HuH-7.5 (cell line): ENCODE data around the gene ELK4.
A peak's percentile ranks its signal among the peaks of the same experiment; 100 is the strongest.
"Not testable (repeated sequence)": the region's sequence is repeated elsewhere in the genome, so short reads cannot be mapped to it uniquely, and the experiment has no call there.

Source experiments
- DNase-seq: peaks from one replicate; pipeline ENCODE4 v3.0.0; 2011; ENCODE audit warnings: low spot score

Gene ELK4

GRCh38 chr1:205664399-205665017, 32.7 kb upstream of the ELK4 start:
- DNase-seq: no peak

GRCh38 chr1:205663286-205663936, 31.6 kb upstream of the ELK4 start:
- no peak for DNase-seq

GRCh38 chr1:205662791-205663190, 31.0 kb upstream of the ELK4 start:
- no peak for DNase-seq

- no peak for DNase-seq
Observed at GRCh38 chr1:205662135-205662738, 30.4 kb upstream of the ELK4 start.

- DNase-seq: no peak
Observed at GRCh38 chr1:205661429-205662134, 29.8 kb upstream of the ELK4 start.

- DNase-seq: no peak
Observed at GRCh38 chr1:205660361-205660760, 28.6 kb upstream of the ELK4 start.

GRCh38 chr1:205658943-205659581, 27.3 kb upstream of the ELK4 start:
- DNase-seq: peak; percentile 89

- no peak for DNase-seq
Observed at GRCh38 chr1:205656236-205656635, 24.4 kb upstream of the ELK4 start.

GRCh38 chr1:205652984-205653383, 21.2 kb upstream of the ELK4 start:
- no peak for DNase-seq

- DNase-seq: no peak
Observed at GRCh38 chr1:205650241-205650640, 18.4 kb upstream of the ELK4 start.

GRCh38 chr1:205645519-205645918, 13.7 kb upstream of the ELK4 start:
- DNase-seq: no peak

GRCh38 chr1:205642679-205643307, 11.0 kb upstream of the ELK4 start:
- DNase-seq: no peak

GRCh38 chr1:205639567-205639966, 7.8 kb upstream of the ELK4 start:
- DNase-seq: no peak

- no peak for DNase-seq
Observed at GRCh38 chr1:205637854-205638468, 6.2 kb upstream of the ELK4 start.

- no peak for DNase-seq
Observed at GRCh38 chr1:205636732-205637131, 4.9 kb upstream of the ELK4 start.

GRCh38 chr1:205636138-205636530, 4.3 kb upstream of the ELK4 start:
- not testable (repeated sequence) for DNase-seq

- no peak for DNase-seq
Observed at GRCh38 chr1:205633421-205633976, 1.7 kb upstream of the ELK4 start.

GRCh38 chr1:205632669-205633169, 908 bp upstream of the ELK4 start:
- DNase-seq: no peak

GRCh38 chr1:205631010-205631767, 622 bp downstream of the ELK4 start:
- DNase-seq: peak; percentile 65

- no peak for DNase-seq
Observed at GRCh38 chr1:205630651-205631009, 1.2 kb downstream of the ELK4 start.
